ENCODE measurements around the gene AGMAT.

The AGMAT gene

DNA sequence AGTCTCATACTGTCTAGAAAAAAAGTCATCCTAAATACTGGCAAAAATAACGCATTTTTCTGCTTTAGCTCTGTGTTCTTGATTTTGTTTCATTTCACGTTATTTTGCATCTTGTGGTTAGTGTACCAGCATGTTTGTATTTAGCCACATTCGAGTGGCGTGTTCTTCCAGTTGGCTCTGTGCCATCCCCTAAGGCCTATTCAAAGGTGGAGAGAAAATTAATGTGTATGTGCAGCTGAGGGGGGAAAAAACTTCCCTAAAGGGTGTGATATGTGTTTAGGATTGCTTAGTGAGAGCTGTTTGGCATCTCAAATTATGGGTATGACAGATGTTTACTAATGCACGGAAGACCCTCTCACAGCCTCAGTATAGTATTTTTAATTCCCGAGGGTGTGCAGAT lies 46.1 kb downstream of the AGMAT start:
- Histone ChIP-seq H3K27me3 (ENCODE audit: insufficient read depth, low read length) (no peaks in the 10 kb centered on the region), H3K27ac (ENCODE audit: low read depth, low read length, poor library complexity, severe bottlenecking) (no peak overlapping the region), H3K9ac (ENCODE audit: low read length) (no peak overlapping the region), H3K79me2 (ENCODE audit: insufficient read depth, low read length) (no peaks in the 10 kb centered on the region), H2AFZ (ENCODE audit: low read length) (no peak overlapping the region), H3K9me3 (ENCODE audit: low read length) (no peaks in the 10 kb centered on the region), H3K4me3 (ENCODE audit: low read depth, low read length, poor library complexity, severe bottlenecking) (no peak overlapping the region), H4K20me1 (ENCODE audit: insufficient read depth, low read length) (no peaks in the 10 kb centered on the region), H3K4me1 (ENCODE audit: insufficient read depth, low read length, severe bottlenecking) (peaks cover 4% of the 10 kb centered on the region), H3K9me2 (ENCODE audit: low read depth, low read length) (no peaks in the 10 kb centered on the region), H3K4me2 (ENCODE audit: low read length) (no peak overlapping the region), H3K36me3 (ENCODE audit: insufficient read depth, low read length) (peaks cover 50% of the 10 kb centered on the region), H3F3A (ENCODE audit: insufficient read depth, low read length) (no peaks in the 10 kb centered on the region)
- TF ChIP-seq, protein P1, sequence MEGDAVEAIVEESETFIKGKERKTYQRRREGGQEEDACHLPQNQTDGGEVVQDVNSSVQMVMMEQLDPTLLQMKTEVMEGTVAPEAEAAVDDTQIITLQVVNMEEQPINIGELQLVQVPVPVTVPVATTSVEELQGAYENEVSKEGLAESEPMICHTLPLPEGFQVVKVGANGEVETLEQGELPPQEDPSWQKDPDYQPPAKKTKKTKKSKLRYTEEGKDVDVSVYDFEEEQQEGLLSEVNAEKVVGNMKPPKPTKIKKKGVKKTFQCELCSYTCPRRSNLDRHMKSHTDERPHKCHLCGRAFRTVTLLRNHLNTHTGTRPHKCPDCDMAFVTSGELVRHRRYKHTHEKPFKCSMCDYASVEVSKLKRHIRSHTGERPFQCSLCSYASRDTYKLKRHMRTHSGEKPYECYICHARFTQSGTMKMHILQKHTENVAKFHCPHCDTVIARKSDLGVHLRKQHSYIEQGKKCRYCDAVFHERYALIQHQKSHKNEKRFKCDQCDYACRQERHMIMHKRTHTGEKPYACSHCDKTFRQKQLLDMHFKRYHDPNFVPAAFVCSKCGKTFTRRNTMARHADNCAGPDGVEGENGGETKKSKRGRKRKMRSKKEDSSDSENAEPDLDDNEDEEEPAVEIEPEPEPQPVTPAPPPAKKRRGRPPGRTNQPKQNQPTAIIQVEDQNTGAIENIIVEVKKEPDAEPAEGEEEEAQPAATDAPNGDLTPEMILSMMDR (IDR thresholded peaks at IDR 0.05; ENCODE audit: low read length) = no peak
- no peak for TF ChIP-seq EZH2 (IDR thresholded peaks at IDR 0.05; ENCODE audit: borderline replicate concordance, low read length)

GRCh38 chr1:15531682-15532081 lies 53.2 kb downstream of the AGMAT start:
- H3K9ac ChIP-seq (ENCODE audit: low read length) = no peak overlapping the region
- TF ChIP-seq, protein P1 (IDR thresholded peaks at IDR 0.05; ENCODE audit: low read length) = no peak
- no peak for TF ChIP-seq EZH2 (IDR thresholded peaks at IDR 0.05; ENCODE audit: borderline replicate concordance, low read length)
- H3K9me3 ChIP-seq (ENCODE audit: low read length) = no peaks in the 10 kb centered on the region
- peaks cover 11% of the 10 kb centered on the region for H3K36me3 ChIP-seq (ENCODE audit: insufficient read depth, low read length)
- peaks cover 12% of the 10 kb centered on the region for H3K4me1 ChIP-seq (ENCODE audit: insufficient read depth, low read length, severe bottlenecking)
- H4K20me1 ChIP-seq (ENCODE audit: insufficient read depth, low read length) = no peaks in the 10 kb centered on the region
- H3F3A ChIP-seq (ENCODE audit: insufficient read depth, low read length) = no peaks in the 10 kb centered on the region
- no peak overlapping the region for H3K27ac ChIP-seq (ENCODE audit: low read depth, low read length, poor library complexity, severe bottlenecking)
- no peak overlapping the region for H3K4me3 ChIP-seq (ENCODE audit: low read depth, low read length, poor library complexity, severe bottlenecking)
- H2AFZ ChIP-seq (ENCODE audit: low read length) = no peak overlapping the region
- peaks cover 5% of the 10 kb centered on the region; the same call in 1 of the 2 replicates for H3K79me2 ChIP-seq (ENCODE audit: insufficient read depth, low read length)
- H3K27me3 ChIP-seq (ENCODE audit: insufficient read depth, low read length) = no peaks in the 10 kb centered on the region
- H3K4me2 ChIP-seq (ENCODE audit: low read length) = no peak overlapping the region
- no peaks in the 10 kb centered on the region for H3K9me2 ChIP-seq (ENCODE audit: low read depth, low read length)

DNA sequence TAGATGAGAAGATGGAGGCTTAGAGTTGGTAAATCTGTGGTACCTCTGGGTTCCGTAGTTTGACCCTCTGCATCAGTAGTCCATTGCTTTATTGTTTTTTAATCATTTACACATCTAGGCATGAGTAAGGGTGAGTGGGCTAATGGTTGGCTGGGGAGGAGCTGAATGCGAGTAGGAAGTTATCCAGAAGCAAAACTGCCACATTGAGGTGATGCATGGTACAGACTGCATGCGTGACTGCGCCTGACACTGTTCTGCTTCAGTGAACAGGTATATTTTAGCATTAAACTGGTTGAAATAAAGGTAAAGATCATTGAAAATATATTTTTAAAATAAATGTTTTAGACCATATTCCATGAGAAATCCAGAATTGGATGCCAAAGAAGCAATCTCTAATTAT lies 53.8 kb downstream of the AGMAT start:
- no peak overlapping the region for H3K9ac ChIP-seq (ENCODE audit: low read length)
- H3K9me3 ChIP-seq (ENCODE audit: low read length) = no peaks in the 10 kb centered on the region
- no peaks in the 10 kb centered on the region for H4K20me1 ChIP-seq (ENCODE audit: insufficient read depth, low read length)
- H3K27me3 ChIP-seq (ENCODE audit: insufficient read depth, low read length) = no peaks in the 10 kb centered on the region
- no peaks in the 10 kb centered on the region for H3F3A ChIP-seq (ENCODE audit: insufficient read depth, low read length)
- H3K36me3 ChIP-seq (ENCODE audit: insufficient read depth, low read length) = peaks cover 5% of the 10 kb centered on the region
- no peak overlapping the region for H3K4me3 ChIP-seq (ENCODE audit: low read depth, low read length, poor library complexity, severe bottlenecking)
- H3K27ac ChIP-seq (ENCODE audit: low read depth, low read length, poor library complexity, severe bottlenecking) = no peak overlapping the region
- TF ChIP-seq EZH2 (IDR thresholded peaks at IDR 0.05; ENCODE audit: borderline replicate concordance, low read length) = no peak
- TF ChIP-seq, protein P1 (IDR thresholded peaks at IDR 0.05; ENCODE audit: low read length) = no peak
- peaks cover 5% of the 10 kb centered on the region; the same call in 1 of the 2 replicates for H3K79me2 ChIP-seq (ENCODE audit: insufficient read depth, low read length)
- no peaks in the 10 kb centered on the region for H3K9me2 ChIP-seq (ENCODE audit: low read depth, low read length)
- H2AFZ ChIP-seq (ENCODE audit: low read length) = no peak overlapping the region
- no peak overlapping the region for H3K4me2 ChIP-seq (ENCODE audit: low read length)
- peaks cover 15% of the 10 kb centered on the region for H3K4me1 ChIP-seq (ENCODE audit: insufficient read depth, low read length, severe bottlenecking)
